ENCODE measurements around the gene PIGP.

DNA sequence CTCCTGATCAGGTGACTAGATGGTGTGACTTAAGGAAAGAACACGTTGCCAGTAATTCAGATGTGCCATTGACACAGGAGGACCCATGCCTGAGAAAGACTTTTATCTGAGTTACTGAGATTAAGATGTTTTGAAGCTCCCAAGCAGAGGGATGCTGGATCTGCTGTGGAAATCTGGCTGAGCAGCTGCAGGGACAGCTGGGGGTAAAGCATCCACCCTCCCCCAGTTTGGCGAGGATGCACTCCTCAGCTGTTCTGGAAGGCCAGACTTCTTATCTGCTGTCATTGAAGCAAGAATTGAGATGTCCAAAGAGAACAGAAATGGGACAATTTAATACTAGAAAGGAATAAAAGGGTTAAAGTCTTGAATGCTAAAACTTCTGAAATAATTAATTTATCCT is 25.9 kb upstream of the PIGP start:
- TF ChIP-seq, protein P1, sequence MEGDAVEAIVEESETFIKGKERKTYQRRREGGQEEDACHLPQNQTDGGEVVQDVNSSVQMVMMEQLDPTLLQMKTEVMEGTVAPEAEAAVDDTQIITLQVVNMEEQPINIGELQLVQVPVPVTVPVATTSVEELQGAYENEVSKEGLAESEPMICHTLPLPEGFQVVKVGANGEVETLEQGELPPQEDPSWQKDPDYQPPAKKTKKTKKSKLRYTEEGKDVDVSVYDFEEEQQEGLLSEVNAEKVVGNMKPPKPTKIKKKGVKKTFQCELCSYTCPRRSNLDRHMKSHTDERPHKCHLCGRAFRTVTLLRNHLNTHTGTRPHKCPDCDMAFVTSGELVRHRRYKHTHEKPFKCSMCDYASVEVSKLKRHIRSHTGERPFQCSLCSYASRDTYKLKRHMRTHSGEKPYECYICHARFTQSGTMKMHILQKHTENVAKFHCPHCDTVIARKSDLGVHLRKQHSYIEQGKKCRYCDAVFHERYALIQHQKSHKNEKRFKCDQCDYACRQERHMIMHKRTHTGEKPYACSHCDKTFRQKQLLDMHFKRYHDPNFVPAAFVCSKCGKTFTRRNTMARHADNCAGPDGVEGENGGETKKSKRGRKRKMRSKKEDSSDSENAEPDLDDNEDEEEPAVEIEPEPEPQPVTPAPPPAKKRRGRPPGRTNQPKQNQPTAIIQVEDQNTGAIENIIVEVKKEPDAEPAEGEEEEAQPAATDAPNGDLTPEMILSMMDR (IDR thresholded peaks at IDR 0.05; ENCODE audit: low read depth, low read length) = no peak
- TF ChIP-seq EZH2phosphoT487 (IDR thresholded peaks at IDR 0.05; ENCODE audit: low read depth) = no peak
